H9 (cell line): ENCODE results near the gene KRTAP10-12. TPM values are rescaled to one million over a fixed set of nuclear protein-coding genes. Genes with fewer than 3 reads are reported as not detected.

Experiments
- DNase-seq: peaks from one replicate; pipeline ENCODE4 v3.0.0-alpha.2; 2017
- H2AFZ ChIP-seq: one replicate; pipeline ENCODE4 v1.6.1; 2013; ENCODE audit warnings: mild to moderate bottlenecking, low read length, control low read depth, moderate library complexity
- H2AK5ac ChIP-seq: 2 replicates; pipeline ENCODE4 v1.6.1; 2013; ENCODE audit warnings: low read length, control low read depth, mixed read lengths; ENCODE audit not compliant: insufficient read length
- H2BK120ac ChIP-seq: one replicate; pipeline ENCODE4 v1.6.1; 2013; ENCODE audit warnings: low read depth, mild to moderate bottlenecking, low read length, control low read depth, inconsistent platforms; ENCODE audit not compliant: poor library complexity, severe bottlenecking
- H2BK12ac ChIP-seq: 2 replicates; pipeline ENCODE4 v1.6.1; 2013; ENCODE audit warnings: low read length, control low read depth, mixed read lengths, low read depth; ENCODE audit not compliant: insufficient read length
- H2BK15ac ChIP-seq: 2 replicates; pipeline ENCODE4 v1.6.1; 2013; ENCODE audit warnings: low read depth, low read length, control low read depth
- H2BK20ac ChIP-seq: one replicate; pipeline ENCODE4 v1.6.1; 2013; ENCODE audit warnings: low read depth, mild to moderate bottlenecking, low read length, control low read depth, inconsistent platforms; ENCODE audit not compliant: poor library complexity, severe bottlenecking
- H2BK5ac ChIP-seq: 2 replicates; pipeline ENCODE4 v1.6.1; 2013; ENCODE audit warnings: low read length, control low read depth, mixed read lengths; ENCODE audit not compliant: insufficient read length
- H3K14ac ChIP-seq: 2 replicates; pipeline ENCODE4 v1.6.1; 2013; ENCODE audit warnings: low read length, control low read depth; ENCODE audit not compliant: insufficient read depth
- H3K18ac ChIP-seq: 2 replicates; pipeline ENCODE4 v1.6.1; 2013; ENCODE audit warnings: low read depth, mild to moderate bottlenecking, mixed read lengths, low read length, control low read depth; ENCODE audit not compliant: insufficient read length
- H3K23ac ChIP-seq: 2 replicates; pipeline ENCODE4 v1.6.1; 2013; ENCODE audit warnings: low read length, control low read depth, mixed read lengths, low read depth; ENCODE audit not compliant: insufficient read length
- H3K23me2 ChIP-seq: 2 replicates; pipeline ENCODE4 v1.6.1; 2013; ENCODE audit warnings: low read depth, mild to moderate bottlenecking, mixed read lengths, low read length, control low read depth; ENCODE audit not compliant: insufficient read length, poor library complexity, severe bottlenecking
- H3K27ac ChIP-seq: 2 replicates; pipeline ENCODE4 v1.5.1; 2013; ENCODE audit warnings: low read length, control low read depth, mixed read lengths, low read depth; ENCODE audit not compliant: insufficient read length
- H3K27me3 ChIP-seq: 2 replicates; pipeline ENCODE4 v1.6.1; 2013; ENCODE audit warnings: low read length, control low read depth, inconsistent platforms; ENCODE audit not compliant: insufficient read depth
- H3K4ac ChIP-seq: 2 replicates; pipeline ENCODE4 v1.6.1; 2013; ENCODE audit warnings: low read depth, mild to moderate bottlenecking, control low read depth, inconsistent platforms, low read length, moderate library complexity
- H3K4me1 ChIP-seq: 2 replicates; pipeline ENCODE4 v1.6.1; 2013; ENCODE audit warnings: low read length, control low read depth, inconsistent platforms; ENCODE audit not compliant: insufficient read depth
- H3K4me2 ChIP-seq: 2 replicates; pipeline ENCODE4 v1.6.1; 2013; ENCODE audit warnings: low read length, control low read depth, mixed read lengths; ENCODE audit not compliant: insufficient read length, insufficient read depth
- H3K56ac ChIP-seq: 2 replicates; pipeline ENCODE4 v1.6.1; 2013; ENCODE audit warnings: low read depth, mild to moderate bottlenecking, mixed read lengths, low read length, control low read depth; ENCODE audit not compliant: insufficient read length
- H3K79me1 ChIP-seq: 2 replicates; pipeline ENCODE4 v1.6.1; 2013; ENCODE audit warnings: low read depth, mild to moderate bottlenecking, moderate library complexity, low read length, control low read depth, inconsistent platforms; ENCODE audit not compliant: insufficient read depth, poor library complexity, severe bottlenecking
- H3K79me2 ChIP-seq: 2 replicates; pipeline ENCODE4 v1.6.1; 2013; ENCODE audit warnings: low read length, control low read depth, inconsistent platforms; ENCODE audit not compliant: insufficient read depth
- H3K9ac ChIP-seq: 2 replicates; pipeline ENCODE4 v1.6.1; 2013; ENCODE audit warnings: low read length, control low read depth, mixed read lengths; ENCODE audit not compliant: insufficient read length; ENCODE audit errors: extremely low read depth
- H3K9me3 ChIP-seq: one replicate; pipeline ENCODE4 v1.6.1; 2013; ENCODE audit warnings: low read depth, low read length, inconsistent platforms; ENCODE audit not compliant: control insufficient read depth
- H3T11ph ChIP-seq: one replicate; pipeline ENCODE4 v1.6.1; 2013; ENCODE audit warnings: mild to moderate bottlenecking, low read length, control low read depth, inconsistent platforms
- H4K20me1 ChIP-seq: one replicate; pipeline ENCODE4 v1.6.1; 2013; ENCODE audit not compliant: control insufficient read depth, insufficient read length, insufficient read depth
- H4K5ac ChIP-seq: 2 replicates; pipeline ENCODE4 v1.6.1; 2013; ENCODE audit warnings: low read depth, mild to moderate bottlenecking, mixed read lengths, low read length, control low read depth; ENCODE audit not compliant: insufficient read length
- H4K8ac ChIP-seq: replicated peaks from 2 replicates; pipeline ENCODE4 v1.6.1; 2013; ENCODE audit warnings: low read length, control low read depth, mixed read lengths, low read depth; ENCODE audit not compliant: insufficient read length
- H4K91ac ChIP-seq: 2 replicates; pipeline ENCODE4 v1.6.1; 2013; ENCODE audit warnings: low read depth, mild to moderate bottlenecking, moderate library complexity, mixed read lengths, low read length, control low read depth; ENCODE audit not compliant: insufficient read length
- H3K27ac Mint-ChIP-seq, 3 experiments: 2 replicates in 2 of 3; 3 replicates in 1 of 3; pipeline ENCODE4 v1.8.0; 2020 to 2021; ENCODE audit warnings: mixed read lengths in 3 of 3, mild to moderate bottlenecking in 1 of 3, moderate library complexity in 1 of 3
- H3K27me3 Mint-ChIP-seq: 2 replicates; pipeline ENCODE4 v1.8.0; 2021; ENCODE audit warnings: low read depth, mild to moderate bottlenecking, moderate library complexity, mixed read lengths
- H3K36me3 Mint-ChIP-seq, 3 experiments: 2 replicates in 2 of 3; 3 replicates in 1 of 3; pipeline ENCODE4 v1.8.0; 2020 to 2021; ENCODE audit warnings: low read depth in 3 of 3, mixed read lengths in 3 of 3; ENCODE audit not compliant: insufficient read depth in 1 of 3
- H3K4me1 Mint-ChIP-seq, 2 experiments: 2 replicates each; pipeline ENCODE4 v1.8.0; 2020; ENCODE audit warnings: mixed read lengths in 2 of 2
- H3K4me3 Mint-ChIP-seq, 2 experiments: 2 replicates in 1 of 2; 3 replicates in 1 of 2; pipeline ENCODE4 v1.8.0; 2020 to 2021; ENCODE audit warnings: mild to moderate bottlenecking in 2 of 2, mixed read lengths in 2 of 2, moderate library complexity in 1 of 2
- H3K9me3 Mint-ChIP-seq, 2 experiments: 2 replicates in 1 of 2; 3 replicates in 1 of 2; pipeline ENCODE4 v1.8.0; 2020; ENCODE audit warnings: mild to moderate bottlenecking in 2 of 2, mixed read lengths in 2 of 2, moderate library complexity in 1 of 2
- WGBS: extraction: QIAGEN DNeasy Blood & Tissue Kit; methylation state at CpG from one replicate; pipeline ENCODE4 v1.1.7; 2013; ENCODE audit warnings: missing lambda C conversion rate, low lambda C conversion rate, mixed read lengths; ENCODE audit not compliant: insufficient read length; ENCODE audit errors: extremely low coverage; 5-methylcytosine and 5-hydroxymethylcytosine counted together
- total RNA-seq: library from RNA; stranded (reverse); gene quantifications from 2 replicates; pipeline ENCODE4 v1.2.1, GENCODE V29; 2021
- TF ChIP-seq, protein P1 (sequence below): fragments of 200-600 bp; sonication (generic); conservative IDR thresholded peaks from 3 replicates; pipeline ENCODE4 v1.8.0; 2021; ENCODE audit warnings: antibody characterized with exemption, mild to moderate bottlenecking

The KRTAP10-12 gene
- total RNA-seq, 1 experiment from 2014 or later = not detected

DNA sequence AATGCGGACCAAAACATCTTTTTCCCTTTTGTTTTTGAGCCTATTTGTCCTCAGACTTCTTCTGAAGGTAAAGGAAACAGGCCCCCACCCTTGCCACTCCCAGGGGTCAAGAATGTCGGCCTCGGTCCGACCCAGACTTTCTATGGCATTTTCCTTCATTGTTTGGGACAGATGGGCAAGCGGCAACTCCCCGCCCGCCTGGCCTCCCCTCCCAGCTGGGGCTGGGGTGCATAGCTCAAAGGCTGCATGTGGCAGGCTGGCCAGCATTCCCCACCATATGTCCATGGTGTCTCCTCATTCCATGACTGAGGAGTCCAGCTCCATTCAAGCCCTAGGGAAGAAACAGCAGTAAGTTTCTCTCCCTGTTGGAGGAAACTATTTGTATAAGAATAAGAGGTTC, 43.8 kb downstream of the KRTAP10-12 start:
- H3K79me2 ChIP-seq = no peaks in the 10 kb centered on the region
- H3K56ac ChIP-seq = no peak overlapping the region
- no CpG with 5 or more reads among the region's 7 CpGs for WGBS
- no peaks in the 10 kb centered on the region for H3K27me3 ChIP-seq
- H3K4me1 Mint-ChIP-seq = peaks cover 43 to 45% of the 10 kb centered on the region in 2 experiments
- no peak overlapping the region for H2BK120ac ChIP-seq
- no peak overlapping the region for H4K8ac ChIP-seq
- no peak overlapping the region for H3T11ph ChIP-seq
- no peak overlapping the region for H3K23ac ChIP-seq
- H3K36me3 Mint-ChIP-seq = peaks cover 0 to 4% (median 3%) of the 10 kb centered on the region in 3 experiments; a peak in 2 of 7 replicates
- peaks cover 8% of the 10 kb centered on the region for H3K9me3 ChIP-seq
- H3K27ac Mint-ChIP-seq = peak overlapping the region in 1 of 3 experiments; percentile 32; a peak in 1 of 7 replicates
- H3K14ac ChIP-seq = no peak overlapping the region; the same call in 1 of the 2 replicates
- H4K20me1 ChIP-seq = no peaks in the 10 kb centered on the region
- no peaks in the 10 kb centered on the region for H3K79me1 ChIP-seq
- no peak overlapping the region for H2BK15ac ChIP-seq
- no peak overlapping the region for H2AFZ ChIP-seq
- no peak overlapping the region for H2BK20ac ChIP-seq
- no peak overlapping the region for H3K4ac ChIP-seq
- DNase-seq = peak; percentile 13
- no peak overlapping the region for H4K5ac ChIP-seq
- no peaks in the 10 kb centered on the region for H3K23me2 ChIP-seq
- no peaks in the 10 kb centered on the region for H3K4me1 ChIP-seq
- H3K4me3 Mint-ChIP-seq = no peak overlapping the region
- H3K18ac ChIP-seq = no peak overlapping the region
- H3K27ac ChIP-seq = no peak overlapping the region
- H3K9me3 Mint-ChIP-seq = peaks cover 0 to 21% of the 10 kb centered on the region in 2 experiments; a peak in 3 of 5 replicates
- TF ChIP-seq, protein P1, sequence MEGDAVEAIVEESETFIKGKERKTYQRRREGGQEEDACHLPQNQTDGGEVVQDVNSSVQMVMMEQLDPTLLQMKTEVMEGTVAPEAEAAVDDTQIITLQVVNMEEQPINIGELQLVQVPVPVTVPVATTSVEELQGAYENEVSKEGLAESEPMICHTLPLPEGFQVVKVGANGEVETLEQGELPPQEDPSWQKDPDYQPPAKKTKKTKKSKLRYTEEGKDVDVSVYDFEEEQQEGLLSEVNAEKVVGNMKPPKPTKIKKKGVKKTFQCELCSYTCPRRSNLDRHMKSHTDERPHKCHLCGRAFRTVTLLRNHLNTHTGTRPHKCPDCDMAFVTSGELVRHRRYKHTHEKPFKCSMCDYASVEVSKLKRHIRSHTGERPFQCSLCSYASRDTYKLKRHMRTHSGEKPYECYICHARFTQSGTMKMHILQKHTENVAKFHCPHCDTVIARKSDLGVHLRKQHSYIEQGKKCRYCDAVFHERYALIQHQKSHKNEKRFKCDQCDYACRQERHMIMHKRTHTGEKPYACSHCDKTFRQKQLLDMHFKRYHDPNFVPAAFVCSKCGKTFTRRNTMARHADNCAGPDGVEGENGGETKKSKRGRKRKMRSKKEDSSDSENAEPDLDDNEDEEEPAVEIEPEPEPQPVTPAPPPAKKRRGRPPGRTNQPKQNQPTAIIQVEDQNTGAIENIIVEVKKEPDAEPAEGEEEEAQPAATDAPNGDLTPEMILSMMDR = no peak
- H2BK5ac ChIP-seq = no peak overlapping the region
- H3K9ac ChIP-seq = no peak overlapping the region
- H2BK12ac ChIP-seq = no peak overlapping the region
- H3K4me2 ChIP-seq = no peak overlapping the region
- H4K91ac ChIP-seq = no peak overlapping the region
- H3K27me3 Mint-ChIP-seq = peaks cover 6% of the 10 kb centered on the region
- no peak overlapping the region for H2AK5ac ChIP-seq
